Dendritic cell treated with granulocyte-macrophage colony-stimulating factor and Interleukin-4, amounts not matched to agents 40 ng/mL and 50 ng/mL, for 4 days (primary cell): ENCODE measurements around the gene GALNT4.
A peak's percentile ranks its signal among the peaks of the same experiment; 100 is the strongest.

ENCODE experiments used
- H3K27ac Mint-ChIP-seq: one replicate; pipeline ENCODE4 v1.8.0; 2022; ENCODE audit warnings: mild to moderate bottlenecking, mixed read lengths
- H3K27me3 Mint-ChIP-seq: one replicate; pipeline ENCODE4 v1.8.0; 2022; ENCODE audit warnings: mild to moderate bottlenecking, mixed read lengths
- H3K36me3 Mint-ChIP-seq: one replicate; pipeline ENCODE4 v1.8.0; 2022; ENCODE audit warnings: low read depth, mixed read lengths
- H3K4me1 Mint-ChIP-seq: one replicate; pipeline ENCODE4 v1.8.0; 2022; ENCODE audit warnings: low read depth, mixed read lengths
- H3K4me3 Mint-ChIP-seq: one replicate; pipeline ENCODE4 v1.8.0; 2022; ENCODE audit warnings: mild to moderate bottlenecking, moderate library complexity, mixed read lengths
- H3K9me3 Mint-ChIP-seq: one replicate; pipeline ENCODE4 v1.8.0; 2022; ENCODE audit warnings: mixed read lengths
- intact Hi-C: fragments of 100-400 bp; cut with micrococcal nuclease; formaldehyde crosslinking; loops from one replicate; pipeline ENCODE4 v1.15.0; 2022

The GALNT4 gene

DNA sequence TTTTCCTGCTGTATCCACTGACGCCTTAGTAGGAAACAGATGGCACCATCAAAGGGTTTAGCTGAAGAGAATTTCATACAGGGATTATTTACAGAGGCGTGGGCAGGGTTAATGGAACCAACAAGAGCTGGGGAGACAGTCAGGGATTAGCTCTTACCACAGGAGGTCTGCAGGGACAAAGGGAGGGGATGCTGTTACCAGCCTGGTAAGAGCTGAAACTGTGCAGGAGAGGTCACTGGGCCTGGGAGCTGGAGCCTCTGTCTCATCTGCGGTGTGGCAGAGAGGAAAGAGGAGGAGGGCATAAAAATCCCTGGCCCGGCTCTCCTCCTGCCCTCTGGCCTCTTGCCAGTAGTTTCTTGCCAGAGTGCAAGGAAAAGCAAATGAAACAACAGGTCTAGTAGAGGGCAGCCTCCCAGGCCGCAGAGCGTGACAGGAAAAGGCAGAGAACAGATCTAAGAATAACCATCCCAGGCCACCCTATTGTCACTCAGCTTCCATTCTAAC, 20.1 kb upstream of the GALNT4 start:
- peaks cover 26% of the 10 kb centered on the region for H3K4me1 Mint-ChIP-seq
- peaks cover 1% of the 10 kb centered on the region for H3K27me3 Mint-ChIP-seq
- peak overlapping the region; percentile 7 for H3K27ac Mint-ChIP-seq
- intact Hi-C loops: loop anchor here (2.0 to 5.0 kb wide), 2 partner anchors 1308 to 1396 kb away; no protein-coding TSS in a partner anchor
- no peaks in the 10 kb centered on the region for H3K9me3 Mint-ChIP-seq
- no peak overlapping the region for H3K4me3 Mint-ChIP-seq
- no peaks in the 10 kb centered on the region for H3K36me3 Mint-ChIP-seq

DNA sequence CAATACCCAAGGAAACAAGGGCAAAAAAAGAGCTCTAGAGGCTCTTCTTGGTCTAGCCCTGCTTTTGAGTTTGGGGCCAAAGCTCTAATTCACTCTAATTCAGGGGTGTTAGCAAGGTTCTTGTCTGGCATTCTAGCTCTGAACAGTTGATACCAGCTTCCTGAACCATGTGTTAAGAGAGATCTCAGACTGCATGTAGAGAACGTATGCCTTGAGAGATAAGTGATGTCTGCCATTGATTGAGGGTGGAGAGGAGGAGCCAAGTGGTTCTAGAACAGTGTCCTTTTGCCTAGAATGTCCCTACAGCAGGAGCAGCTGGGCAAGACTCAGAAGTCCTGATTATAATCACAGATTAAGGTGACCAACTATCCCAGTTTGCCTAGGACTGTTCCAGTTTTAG, 19.4 kb upstream of the GALNT4 start:
- Mint-ChIP-seq H3K9me3 (no peaks in the 10 kb centered on the region), H3K4me3 (no peak overlapping the region), H3K27me3 (peaks cover 1% of the 10 kb centered on the region), H3K4me1 (peaks cover 30% of the 10 kb centered on the region), H3K27ac (no peak overlapping the region), H3K36me3 (no peaks in the 10 kb centered on the region)
- intact Hi-C loops: loop anchor here (2.0 to 5.0 kb wide), 2 partner anchors 1308 to 1397 kb away; no protein-coding TSS in a partner anchor

DNA sequence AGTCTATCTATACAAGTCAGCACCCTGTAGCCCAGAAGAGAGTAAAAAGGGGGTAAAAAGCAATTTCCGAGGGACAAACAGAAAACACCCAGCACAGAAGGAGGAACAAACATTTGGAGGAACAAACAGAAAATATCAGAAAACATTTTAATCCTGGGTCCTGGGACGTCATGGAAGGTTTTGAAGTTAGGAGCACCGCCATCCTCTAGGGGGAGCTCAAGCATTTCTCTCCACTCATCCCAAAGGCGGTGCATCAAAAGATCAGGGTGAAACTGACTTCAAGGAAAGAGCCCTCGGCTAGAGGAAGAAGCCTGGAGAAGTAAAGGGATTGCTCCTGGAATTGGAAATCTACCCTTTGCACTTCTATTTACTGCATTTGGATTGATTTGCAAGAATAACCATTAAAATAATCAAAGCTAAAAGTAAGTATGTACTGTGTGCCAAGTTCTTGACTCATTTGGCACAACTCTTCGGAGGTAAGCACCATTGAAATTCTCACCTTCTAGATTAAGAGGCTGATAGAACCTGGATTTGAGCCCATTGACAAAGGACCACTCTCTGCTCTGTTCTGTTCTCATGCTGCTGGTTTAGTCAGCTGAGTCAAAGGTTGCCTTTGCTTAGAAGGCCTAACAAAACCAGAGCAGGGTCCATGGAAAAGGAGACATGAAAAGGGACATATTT, 18.5 kb upstream of the GALNT4 start:
- H3K4me1 Mint-ChIP-seq: peaks cover 30% of the 10 kb centered on the region
- no peak overlapping the region for H3K4me3 Mint-ChIP-seq
- H3K27me3 Mint-ChIP-seq: peaks cover 1% of the 10 kb centered on the region
- H3K36me3 Mint-ChIP-seq: no peaks in the 10 kb centered on the region
- peak overlapping the region; percentile 4 for H3K27ac Mint-ChIP-seq
- intact Hi-C loops: loop anchor here (5.0 kb wide), 1 partner anchor 1309 kb away; no protein-coding TSS in a partner anchor
- H3K9me3 Mint-ChIP-seq: no peaks in the 10 kb centered on the region

DNA sequence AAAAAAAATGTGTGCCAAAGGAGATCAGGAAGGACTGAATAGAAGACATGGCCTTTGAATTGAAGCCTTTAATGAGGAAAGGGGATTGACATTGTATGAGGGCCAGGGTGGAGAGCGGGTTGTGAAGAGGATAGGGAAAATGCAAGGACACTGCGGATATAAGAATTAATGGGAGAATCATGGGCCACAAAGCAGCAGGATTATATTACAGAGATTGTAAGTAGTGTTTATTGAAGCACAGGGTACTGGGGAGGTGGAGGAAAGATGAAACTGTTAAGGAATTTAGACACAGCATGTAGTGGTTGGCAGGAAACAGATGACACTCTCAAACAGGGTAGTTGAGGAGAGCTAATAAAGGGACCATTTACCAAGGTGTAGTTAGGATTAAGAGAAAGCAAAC, 17.6 kb upstream of the GALNT4 start:
- Mint-ChIP-seq H3K4me1 (peaks cover 30% of the 10 kb centered on the region), H3K36me3 (no peaks in the 10 kb centered on the region), H3K4me3 (no peak overlapping the region), H3K27ac (peak overlapping the region; percentile 4), H3K27me3 (peaks cover 1% of the 10 kb centered on the region), H3K9me3 (no peaks in the 10 kb centered on the region)
- intact Hi-C loops: loop anchor here (5.0 kb wide), 1 partner anchor 1310 kb away; no protein-coding TSS in a partner anchor

DNA sequence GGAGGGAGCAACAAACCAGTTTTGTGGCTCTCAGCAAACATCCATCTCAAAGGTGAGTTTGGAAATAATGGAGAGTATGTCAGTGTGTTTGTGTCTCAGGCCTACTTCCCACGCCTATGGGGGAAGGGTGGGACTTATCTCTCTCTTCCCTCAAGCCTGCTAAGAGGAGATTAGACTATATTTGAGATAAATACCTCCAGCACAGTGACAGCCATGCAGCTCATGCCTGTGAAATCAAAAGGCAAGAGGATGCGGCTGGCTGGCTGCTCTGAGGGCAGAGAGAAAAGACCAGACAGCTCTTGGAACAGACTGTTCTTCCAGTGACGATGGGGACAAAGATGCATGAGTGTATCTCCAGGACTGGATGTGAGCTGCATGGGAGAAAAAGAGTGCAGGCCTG, 16.0 kb upstream of the GALNT4 start:
- Mint-ChIP-seq H3K27ac (no peak overlapping the region), H3K4me3 (no peak overlapping the region), H3K27me3 (peaks cover 1% of the 10 kb centered on the region), H3K36me3 (no peaks in the 10 kb centered on the region), H3K9me3 (no peaks in the 10 kb centered on the region), H3K4me1 (peaks cover 26% of the 10 kb centered on the region)
- intact Hi-C loops: loop anchor here (5.0 kb wide), 1 partner anchor 1312 kb away; no protein-coding TSS in a partner anchor

DNA sequence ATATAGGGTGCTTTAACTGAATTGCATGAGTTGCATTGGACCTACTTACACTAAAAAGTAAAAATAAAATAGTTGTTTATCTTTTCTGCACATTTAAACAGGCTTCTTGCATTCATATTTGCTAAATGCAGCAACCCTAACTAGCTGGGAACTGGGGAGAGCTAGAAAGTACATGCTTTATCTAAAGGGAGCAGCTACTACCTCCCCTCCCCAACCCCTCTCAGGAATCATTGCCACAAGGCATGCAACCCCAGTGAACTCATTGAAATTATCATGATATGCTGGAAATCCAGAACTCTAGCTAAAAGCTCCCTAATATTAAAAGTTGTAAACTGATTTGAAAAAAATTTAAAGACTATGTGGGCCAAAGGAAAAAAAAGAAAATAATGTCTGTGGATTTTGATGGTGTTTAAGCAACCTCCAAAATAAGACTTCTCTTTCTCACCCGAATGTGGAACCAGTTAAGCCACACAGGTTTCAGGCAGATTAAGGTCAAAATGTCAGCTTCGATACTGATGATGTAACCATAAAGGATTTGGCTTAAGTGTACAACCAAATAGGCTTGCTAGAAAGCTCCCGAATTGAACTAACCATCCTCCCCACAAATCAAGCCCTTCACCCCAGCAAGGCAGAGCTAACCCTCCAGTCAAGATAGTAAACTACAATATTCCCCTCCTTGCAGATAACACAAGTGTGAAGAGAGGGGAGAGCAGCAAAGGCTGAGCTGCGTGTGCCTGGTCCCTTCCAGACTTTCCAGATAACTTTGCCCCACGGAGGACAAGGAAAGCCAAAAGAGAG, 15.0 kb upstream of the GALNT4 start:
- Mint-ChIP-seq H3K4me3 (no peak overlapping the region), H3K27me3 (peaks cover under 1% of the 10 kb centered on the region), H3K27ac (no peak overlapping the region), H3K36me3 (no peaks in the 10 kb centered on the region), H3K4me1 (peaks cover 22% of the 10 kb centered on the region), H3K9me3 (no peaks in the 10 kb centered on the region)
- intact Hi-C loops: loop anchor here (5.0 kb wide), 1 partner anchor 1313 kb away; no protein-coding TSS in a partner anchor

DNA sequence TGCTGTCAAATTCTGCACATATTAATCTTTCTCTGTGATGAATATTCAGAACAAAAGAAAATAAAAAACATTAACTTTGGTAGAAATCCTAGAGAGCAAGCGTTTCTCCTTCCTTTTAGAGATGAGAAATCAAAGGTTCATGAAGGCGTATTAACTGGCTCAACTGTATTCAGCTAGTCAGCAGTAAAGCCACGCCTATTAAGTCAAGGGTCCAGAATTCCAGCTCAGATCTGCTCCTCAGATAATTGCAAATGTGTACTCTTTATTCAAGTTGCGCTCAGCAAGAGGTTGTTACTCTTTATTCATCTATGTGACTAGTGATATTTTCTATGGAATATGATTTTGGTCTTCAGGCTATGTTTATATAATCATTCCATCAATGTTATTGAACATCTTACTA, 14.3 kb upstream of the GALNT4 start:
- Mint-ChIP-seq H3K36me3 (no peaks in the 10 kb centered on the region), H3K9me3 (no peaks in the 10 kb centered on the region), H3K27ac (no peak overlapping the region), H3K4me1 (peaks cover 19% of the 10 kb centered on the region), H3K4me3 (no peak overlapping the region), H3K27me3 (no peaks in the 10 kb centered on the region)
- intact Hi-C loops: no loop called here

DNA sequence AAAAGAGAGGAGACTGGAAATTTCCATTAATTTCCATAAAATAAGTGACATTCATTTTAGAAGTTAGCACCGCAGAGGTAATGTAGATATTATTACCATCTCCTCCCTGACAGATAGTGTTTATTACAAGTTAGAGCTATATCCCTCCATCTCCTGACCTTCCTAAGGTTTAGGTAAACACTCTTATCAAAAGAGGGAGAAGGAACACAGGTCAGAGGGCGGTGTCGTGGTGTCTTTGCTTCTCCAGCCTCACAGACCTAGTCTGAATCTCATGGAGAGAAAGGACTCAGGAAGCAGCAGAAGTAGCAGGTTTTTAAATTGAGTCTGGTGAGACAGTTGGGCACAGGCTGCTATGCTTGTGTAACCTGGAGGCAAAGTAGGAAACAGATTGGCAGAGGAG, 12.8 kb upstream of the GALNT4 start:
- Mint-ChIP-seq H3K27ac (no peak overlapping the region), H3K9me3 (no peaks in the 10 kb centered on the region), H3K4me3 (no peak overlapping the region), H3K36me3 (no peaks in the 10 kb centered on the region), H3K27me3 (no peaks in the 10 kb centered on the region), H3K4me1 (peaks cover 13% of the 10 kb centered on the region)
- intact Hi-C loops: no loop called here

DNA sequence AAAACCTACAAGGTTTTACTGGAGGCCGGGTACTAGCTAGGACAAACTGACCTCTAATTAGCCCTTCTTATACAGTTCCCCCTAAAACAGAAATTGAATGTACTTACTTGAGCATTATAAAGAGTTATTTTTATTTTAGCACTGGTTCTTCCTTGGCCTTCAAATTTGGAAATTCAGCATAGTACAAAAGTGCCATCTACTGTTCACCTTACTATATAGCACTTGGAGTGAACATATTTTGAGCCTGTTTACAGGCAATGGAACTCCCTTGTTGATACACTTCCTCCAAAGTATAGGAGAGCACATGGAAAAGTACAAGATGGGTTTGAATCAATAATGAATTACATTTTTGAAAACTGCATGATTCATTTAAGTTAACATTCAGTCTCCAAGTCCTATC, 5.1 kb upstream of the GALNT4 start:
- no peak overlapping the region for H3K4me3 Mint-ChIP-seq
- intact Hi-C loops: loop anchor here (1.0 to 10.0 kb wide), 6 partner anchors 59 to 1387 kb away; partner anchors contain the start of genes CEP290, DUSP6 and TMTC3
- H3K36me3 Mint-ChIP-seq: peaks cover 12% of the 10 kb centered on the region
- peaks cover 16% of the 10 kb centered on the region for H3K4me1 Mint-ChIP-seq
- peaks cover 9% of the 10 kb centered on the region for H3K9me3 Mint-ChIP-seq
- no peaks in the 10 kb centered on the region for H3K27me3 Mint-ChIP-seq
- no peak overlapping the region for H3K27ac Mint-ChIP-seq

DNA sequence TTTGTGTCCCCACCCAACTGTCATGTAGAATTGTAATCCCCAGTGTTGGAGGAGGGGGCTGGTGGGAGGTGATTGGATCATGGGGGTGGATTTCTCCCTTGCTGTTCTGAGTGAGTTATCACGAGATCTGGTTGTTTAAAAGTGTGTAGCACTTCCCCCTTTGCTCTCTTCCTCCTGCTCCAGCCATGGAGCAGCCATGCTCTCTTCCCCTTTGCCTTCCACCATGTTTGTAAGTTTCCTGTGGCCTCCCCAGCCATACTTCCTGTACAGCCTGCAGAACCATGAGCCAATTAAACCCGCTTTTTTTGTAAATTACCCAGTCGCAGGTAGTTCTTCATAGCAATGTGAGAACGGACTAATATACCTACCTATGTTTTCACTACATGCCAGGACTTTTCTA, 3.8 kb upstream of the GALNT4 start:
- H3K36me3 Mint-ChIP-seq: peaks cover 23% of the 10 kb centered on the region
- H3K4me1 Mint-ChIP-seq: peaks cover 25% of the 10 kb centered on the region
- intact Hi-C loops: loop anchor here (5.0 to 10.0 kb wide), 4 partner anchors 176 to 1386 kb away; partner anchors contain the start of genes CEP290, DUSP6 and TMTC3
- peaks cover 9% of the 10 kb centered on the region for H3K9me3 Mint-ChIP-seq
- H3K4me3 Mint-ChIP-seq: no peak overlapping the region
- peak overlapping the region; percentile 30 for H3K27ac Mint-ChIP-seq
- H3K27me3 Mint-ChIP-seq: no peaks in the 10 kb centered on the region

DNA sequence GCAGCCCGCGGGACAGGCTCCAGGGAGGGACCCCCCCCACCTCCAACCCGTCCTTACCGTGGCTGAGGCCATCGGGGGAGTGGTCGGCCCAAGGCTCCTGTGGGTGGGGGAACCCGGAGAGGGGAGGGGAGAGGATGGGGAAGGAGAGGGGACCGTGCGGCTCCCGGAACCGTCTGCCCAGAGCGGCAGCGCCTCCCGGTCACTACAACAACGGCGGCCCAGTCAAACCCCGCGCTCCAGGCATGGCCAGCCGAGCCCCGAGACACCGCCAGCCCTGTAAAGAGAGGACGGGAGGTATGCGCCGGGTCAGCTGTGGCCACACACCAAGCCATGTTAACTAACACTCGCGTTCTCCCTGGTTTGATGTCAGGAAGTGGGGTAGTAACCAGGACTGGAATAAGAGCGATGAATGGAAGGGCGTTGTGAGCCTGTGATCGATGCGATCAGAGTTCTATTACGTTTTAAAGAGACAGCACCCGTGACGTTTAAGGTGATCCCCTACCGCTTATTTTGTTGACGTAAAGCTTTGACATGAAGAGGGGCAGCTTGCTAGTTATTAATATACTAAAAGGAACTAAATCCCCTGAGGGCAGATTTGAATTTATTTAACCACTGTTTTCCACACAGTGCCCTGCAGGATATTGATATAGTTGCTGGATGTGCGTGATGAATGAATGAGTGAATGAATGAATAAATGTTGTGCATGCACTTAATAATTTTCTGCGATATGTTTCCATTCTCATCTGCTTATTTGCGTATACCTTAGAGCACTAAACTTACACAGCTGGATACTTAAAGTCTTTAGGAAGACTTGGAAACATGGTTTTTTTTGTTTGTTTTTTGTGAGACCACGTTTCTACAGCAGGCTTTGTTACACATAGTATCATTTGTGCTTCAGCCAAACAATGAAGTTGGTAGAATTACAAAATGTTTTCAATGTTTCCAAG, 1.5 kb upstream of the GALNT4 start, which contains the start of gene POC1B:
Gene POC1B, minus strand, starts transcription at position 224 of the 947 bp plus-strand sequence. Its CDS starts 152 bp downstream, at position 72.
- Mint-ChIP-seq H3K4me1 (peaks cover 39% of the 10 kb centered on the region), H3K4me3 (peak within 1 kb of the TSS; percentile 97), H3K27me3 (no peaks in the 10 kb centered on the region), H3K9me3 (peaks cover 9% of the 10 kb centered on the region), H3K27ac (peak within 1 kb of the TSS; percentile 97), H3K36me3 (peaks cover 32% of the 10 kb centered on the region)
- intact Hi-C loops: loop anchor here (1.0 to 10.0 kb wide), 5 partner anchors 174 to 1384 kb away; partner anchors contain the start of genes CEP290, DUSP6 and TMTC3

DNA sequence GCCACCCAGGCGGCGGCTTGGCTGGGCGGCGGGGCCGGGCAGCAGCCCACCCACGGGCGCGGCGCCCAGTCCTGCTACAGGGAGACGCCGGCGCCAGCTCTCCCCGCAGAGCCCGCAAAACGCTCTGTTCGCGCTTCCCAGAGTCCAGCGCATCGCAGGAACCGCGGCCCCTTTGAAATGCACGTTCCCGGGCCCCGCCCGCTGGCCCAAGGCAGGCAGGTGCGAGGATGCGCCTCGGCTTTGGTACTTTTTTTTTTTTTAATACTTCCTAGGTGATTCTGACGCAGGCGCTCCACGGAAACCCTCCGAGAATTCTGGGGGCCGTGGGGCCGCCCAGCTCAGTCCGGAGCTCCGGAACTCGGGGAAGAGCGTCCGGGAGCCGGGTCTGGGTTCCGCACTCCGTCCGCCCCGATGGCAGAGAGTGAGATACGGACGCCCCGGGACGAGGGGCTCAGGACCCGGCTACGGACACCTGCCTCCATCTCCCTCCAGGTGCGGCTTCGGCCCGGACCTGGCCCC, 768 bp upstream of the GALNT4 start:
- H3K4me3 Mint-ChIP-seq: peak overlapping the region; percentile 97
- H3K27me3 Mint-ChIP-seq: no peaks in the 10 kb centered on the region
- H3K9me3 Mint-ChIP-seq: peaks cover 9% of the 10 kb centered on the region
- intact Hi-C loops: loop anchor here (1.0 to 10.0 kb wide), 5 partner anchors 173 to 1383 kb away; partner anchors contain the start of genes CEP290, DUSP6 and TMTC3
- peaks cover 32% of the 10 kb centered on the region for H3K36me3 Mint-ChIP-seq
- peak overlapping the region; percentile 97 for H3K27ac Mint-ChIP-seq
- H3K4me1 Mint-ChIP-seq: peaks cover 40% of the 10 kb centered on the region
